Sigmoid colon (tissue), 4 donors: ENCODE results near the gene GDF15.

ENCODE experiments used
- CTCF ChIP-seq, 4 experiments: fragments of 450-650 bp in 3 of 4; fragments of 200-600 bp in 1 of 4; IDR thresholded peaks; one replicate each; pipeline ENCODE4 v1.5.1; 2016 to 2019; ENCODE audit warnings: antibody characterized with exemption in 4 of 4, mild to moderate bottlenecking in 3 of 4, moderate library complexity in 2 of 4
- EP300 ChIP-seq, 4 donors: sonication (generic); formaldehyde crosslinking; IDR thresholded peaks; one replicate each; pipeline ENCODE4 v1.6.1; 2017; ENCODE audit warnings: antibody characterized with exemption in 4 of 4
- POLR2A ChIP-seq, 2 donors: fragments of 450-650 bp; IDR thresholded peaks; one replicate each; pipeline ENCODE4 v1.6.1; 2016; ENCODE audit warnings: antibody characterized with exemption in 2 of 2, mild to moderate bottlenecking in 2 of 2, moderate library complexity in 2 of 2
- POLR2AphosphoS5 ChIP-seq, 4 donors: sonication (generic); formaldehyde crosslinking; IDR thresholded peaks; one replicate each; pipeline ENCODE4 v1.6.1; 2017; ENCODE audit warnings: antibody characterized with exemption in 4 of 4

GRCh38 chr19:18361646-18362045, 24.3 kb upstream of the GDF15 start:
- no peak for TF ChIP-seq CTCF (IDR thresholded peaks at IDR 0.05)
- no peak for TF ChIP-seq EP300 (IDR thresholded peaks at IDR 0.05)
- TF ChIP-seq POLR2AphosphoS5 (IDR thresholded peaks at IDR 0.05), result no peak
- no peak for TF ChIP-seq POLR2A (IDR thresholded peaks at IDR 0.05)
